Measurements from ENCODE around the gene NR2F2.
"Not testable (repeated sequence)": the region's sequence is repeated elsewhere in the genome, so short reads cannot be mapped to it uniquely, and the experiment has no call there.

NR2F2 gene

DNA sequence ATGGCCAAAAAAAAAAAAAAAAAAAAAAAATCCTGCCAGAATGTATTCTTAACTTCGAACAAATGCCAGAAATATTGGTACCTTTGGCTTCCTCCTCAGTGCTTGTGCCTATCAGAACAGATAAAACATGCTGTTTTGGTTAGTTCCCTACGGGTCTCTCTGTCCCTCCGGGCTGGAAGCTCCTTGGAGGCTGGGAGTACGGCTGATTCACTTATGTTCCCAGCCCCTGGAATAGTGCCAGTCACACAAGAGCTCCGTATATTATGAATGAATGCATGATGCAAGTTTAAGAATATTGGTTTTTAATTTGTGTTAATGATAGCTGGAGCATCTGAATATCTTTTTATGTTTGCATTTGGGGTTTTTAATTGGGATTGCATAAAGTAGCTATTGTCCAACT, 44.0 kb downstream of the NR2F2 start:
- no peak for DNase-seq

- not testable (repeated sequence) for DNase-seq
These were observed 49.1 kb downstream of the NR2F2 start for GRCh38 chr15:96379592-96379991.

- DNase-seq = no peak
These were observed 51.0 kb downstream of the NR2F2 start for GRCh38 chr15:96381463-96381862.

GRCh38 chr15:96385195-96385594, 54.7 kb downstream of the NR2F2 start:
- DNase-seq = no peak

GRCh38 chr15:96388673-96389072, 58.2 kb downstream of the NR2F2 start:
- DNase-seq = no peak

All from activated CD4-positive, alpha-beta T cell treated with anti-CD3 and anti-CD28 coated beads, Interleukin-10, Interleukin-2, amounts not matched to agents 100 ng/mL and 50 ng/mL, durations not matched to agents 16 hours and 8 hours (primary cell).